GM18873 (cell line): Measurements from ENCODE around the gene ANP32B.
A peak's percentile ranks its signal among the peaks of the same experiment; 100 is the strongest.
"Not testable (repeated sequence)": the region's sequence is repeated elsewhere in the genome, so short reads cannot be mapped to it uniquely, and the experiment has no call there.

Experiments
- ATAC-seq: cut with Tn5 transposase; IDR thresholded peaks from one replicate; pipeline ENCODE4 v1.9.1; 2021; ENCODE audit warnings: mild to moderate bottlenecking, moderate library complexity, moderate number of reproducible peaks; ENCODE audit not compliant: unreplicated experiment, low FRiP score

The ANP32B gene

GRCh38 chr9:97982683-97983588, at the start of gene ANP32B:
Gene ANP32B, plus strand, starts transcription at chr9:97983341. Its CDS starts 215 bp downstream, at chr9:97983556.
- ATAC-seq: peak; percentile 49

DNA sequence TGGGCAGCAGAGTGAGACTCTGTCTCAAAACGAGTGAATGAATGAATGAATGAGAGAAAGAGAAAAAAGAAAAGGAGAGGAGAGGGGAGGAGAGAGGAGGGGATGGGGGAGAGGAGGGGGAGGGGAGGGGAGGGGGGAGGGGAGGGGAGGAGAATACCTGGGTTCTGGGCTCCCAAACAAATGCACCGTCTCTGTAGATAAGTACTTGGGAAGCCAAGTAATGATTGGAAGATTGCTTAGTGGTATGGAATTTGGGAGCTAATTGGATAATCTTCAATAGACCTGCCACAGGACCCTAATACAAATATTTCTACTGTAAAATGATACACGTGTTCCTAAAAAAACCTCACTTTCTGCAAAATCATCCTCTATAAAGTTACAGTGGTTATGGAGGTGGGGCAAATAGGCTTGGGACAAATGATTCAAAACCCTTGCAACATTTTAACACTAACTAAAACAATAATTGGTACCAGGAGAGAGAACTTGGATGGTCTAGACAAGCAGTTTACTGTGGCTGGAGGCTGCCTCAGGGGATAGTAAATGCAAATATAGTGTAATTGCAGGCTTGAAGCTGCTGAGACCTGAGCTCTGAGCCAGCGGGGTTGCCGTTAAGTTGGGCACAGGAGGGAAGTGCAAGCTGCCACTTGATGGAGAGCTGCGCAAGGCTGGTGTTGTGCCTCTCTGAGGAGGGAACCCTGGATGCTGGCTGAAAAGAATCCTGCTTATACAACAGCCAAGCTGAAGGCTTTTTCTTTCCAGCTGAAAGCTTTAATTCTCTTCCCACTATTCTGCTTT, 48.6 kb upstream of the ANP32B start:
- no peak for ATAC-seq

DNA sequence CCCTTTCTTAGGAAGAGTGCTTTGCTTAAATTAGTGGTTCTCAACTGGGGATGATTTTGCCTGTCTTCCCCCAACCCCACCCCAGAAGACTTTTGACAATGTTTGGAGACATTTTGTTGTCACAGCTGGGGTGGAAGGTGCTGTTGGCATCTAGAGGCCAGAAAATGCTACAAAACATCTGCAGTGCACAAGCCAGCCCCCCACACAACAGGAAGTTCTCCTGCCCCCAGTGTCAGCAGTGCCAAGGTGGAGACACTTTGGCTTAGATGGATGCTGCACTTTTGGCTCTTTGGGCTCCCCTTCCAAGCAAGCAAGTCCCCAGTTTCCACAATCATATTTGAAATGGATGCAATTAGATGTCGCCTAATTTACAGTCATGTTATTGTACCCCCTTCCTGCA, 47.9 kb upstream of the ANP32B start:
- ATAC-seq: no peak

- no peak for ATAC-seq
Measured at GRCh38 chr9:97936998-97937397, 46.1 kb upstream of the ANP32B start.

DNA sequence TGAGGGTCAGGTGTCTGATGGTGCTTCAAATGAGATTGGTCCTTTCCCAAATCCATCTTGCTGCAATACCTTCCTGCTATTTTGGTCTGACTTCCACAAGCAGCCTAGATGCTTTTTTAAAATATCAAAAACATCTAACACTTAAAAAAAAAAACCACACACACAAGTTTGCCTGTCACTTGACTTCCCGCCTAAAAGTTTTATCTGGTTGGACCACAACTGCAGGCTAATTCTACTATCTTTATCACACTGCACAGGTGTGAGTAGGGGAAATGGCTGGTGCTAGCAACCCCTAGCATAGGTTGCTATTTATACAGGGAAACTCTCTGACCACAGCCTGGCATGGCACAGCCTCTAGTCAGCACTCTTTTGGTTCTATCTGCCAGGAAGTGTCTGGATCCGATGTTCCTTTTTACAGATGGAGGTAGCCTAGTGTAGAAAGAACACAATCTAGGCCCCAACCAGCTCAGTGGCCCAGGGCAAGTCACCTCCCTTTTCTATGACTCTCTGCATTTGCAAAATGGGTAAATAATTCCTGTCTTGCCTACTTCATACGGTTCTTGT, 45.0 kb upstream of the ANP32B start, which contains the start of gene HEMGN:
HEMGN (minus strand) TSS at position 92 of the 564 bp plus-strand sequence; CDS start at position 56, 36 bp downstream.
- no peak for ATAC-seq

- ATAC-seq: no peak
Measured at GRCh38 chr9:97940233-97940632, 42.9 kb upstream of the ANP32B start.

GRCh38 chr9:97940741-97941140, 42.4 kb upstream of the ANP32B start:
- ATAC-seq: no peak

DNA sequence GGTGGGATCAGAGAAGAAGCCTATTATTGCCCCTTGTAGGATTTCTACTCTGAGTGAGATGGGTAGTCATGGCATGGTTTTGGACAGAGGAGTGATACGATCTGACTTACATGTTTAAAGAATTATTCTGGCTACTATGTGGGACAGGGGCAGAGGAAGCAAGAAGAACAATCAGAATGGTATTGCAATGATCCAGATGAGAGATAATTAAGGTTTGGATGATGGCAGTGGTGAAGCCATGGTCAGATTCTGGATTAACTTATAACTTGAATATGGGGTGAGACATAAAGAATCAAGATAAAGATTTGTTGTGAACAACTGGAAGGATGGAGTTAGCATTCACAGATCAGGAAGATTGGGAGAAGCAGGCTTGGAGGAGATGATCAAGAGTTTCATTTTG, 41.8 kb upstream of the ANP32B start:
- ATAC-seq: no peak

DNA sequence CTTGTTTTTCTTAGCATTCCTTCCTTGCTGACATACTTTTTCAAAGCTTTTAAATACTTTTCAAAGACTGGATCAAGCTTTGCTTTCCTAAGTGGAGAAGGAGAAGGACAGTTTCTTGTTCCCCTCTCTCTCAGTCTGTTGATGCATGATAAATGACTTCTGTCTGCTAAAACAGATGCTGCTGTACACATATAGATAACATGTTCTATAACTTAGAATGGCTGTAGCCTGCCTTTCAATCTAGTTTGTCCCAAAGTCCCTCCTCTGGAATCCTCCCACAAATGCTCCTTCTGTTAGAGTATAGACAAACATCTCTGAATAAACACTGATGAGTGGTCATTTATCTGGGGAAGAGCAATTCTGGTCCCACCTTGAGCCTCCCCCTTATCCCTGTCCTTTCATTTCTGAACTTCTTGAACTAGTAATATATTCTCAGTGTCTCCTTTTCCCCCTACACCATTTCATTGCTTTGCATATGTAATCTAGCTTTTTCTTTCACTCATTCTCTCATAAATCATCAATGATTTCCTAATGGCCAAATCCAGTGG, 39.8 kb upstream of the ANP32B start:
- no peak for ATAC-seq

DNA sequence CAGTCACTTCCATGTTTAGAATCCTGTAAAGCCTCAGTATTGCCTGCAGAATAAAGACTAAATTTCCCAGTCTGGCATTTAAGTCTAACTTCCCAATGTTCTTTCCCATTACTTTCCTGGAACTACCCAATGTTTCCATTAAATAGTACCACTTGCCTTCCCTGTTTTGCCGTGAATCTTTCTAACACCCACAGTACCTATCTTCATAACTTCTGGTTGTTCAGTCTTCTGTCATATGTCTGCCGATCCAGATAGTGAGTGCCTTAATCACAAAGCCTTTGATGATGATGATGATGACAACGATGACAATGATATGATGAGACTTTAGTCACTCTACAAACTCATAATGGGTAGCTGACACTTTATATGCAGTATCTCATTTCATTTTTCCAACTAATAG, 38.5 kb upstream of the ANP32B start:
- ATAC-seq: no peak

DNA sequence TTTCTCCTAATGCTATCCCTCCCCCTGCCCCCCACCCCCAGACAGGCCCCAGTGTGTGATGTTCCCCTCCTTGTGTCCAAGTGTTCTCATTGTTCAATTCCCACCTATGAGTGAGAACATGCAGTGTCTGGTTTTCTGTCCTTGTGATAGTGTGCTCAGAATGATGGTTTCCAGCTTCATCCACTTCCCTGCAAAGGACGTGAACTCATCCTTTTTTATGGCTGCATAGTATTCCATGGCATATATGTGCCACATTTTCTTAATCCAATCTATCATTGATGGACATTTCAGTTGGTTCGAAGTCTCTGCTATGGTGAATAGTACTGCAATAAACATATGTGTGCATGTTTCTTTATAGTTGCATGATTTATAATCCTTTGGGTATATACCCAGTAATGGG, 37.7 kb upstream of the ANP32B start:
- not testable (repeated sequence) for ATAC-seq

GRCh38 chr9:97947094-97947493, 36.0 kb upstream of the ANP32B start:
- ATAC-seq: not testable (repeated sequence)

- ATAC-seq: not testable (repeated sequence)
Measured at GRCh38 chr9:97950873-97951272, 32.3 kb upstream of the ANP32B start.

DNA sequence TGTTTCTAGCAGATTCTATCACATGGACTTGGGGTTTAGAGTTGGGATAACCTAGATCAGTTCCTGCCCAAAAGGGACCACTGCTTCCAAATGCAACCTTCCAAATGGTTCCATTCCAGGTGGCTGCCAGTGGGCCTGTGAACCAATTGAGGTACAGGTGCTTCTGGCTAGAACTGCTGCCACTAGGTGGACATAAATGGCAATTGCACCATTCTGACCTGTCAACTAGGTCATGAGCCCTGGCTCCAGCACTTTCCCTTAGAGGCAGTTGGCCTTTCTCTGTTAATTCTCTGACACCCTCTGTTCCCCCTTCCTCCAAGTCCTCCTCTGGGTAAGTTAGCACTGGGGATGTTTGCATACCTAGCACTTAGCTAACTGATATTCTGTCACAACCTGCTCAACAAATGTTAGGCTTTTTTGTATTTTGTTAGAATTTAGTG, 28.6 kb upstream of the ANP32B start:
- no peak for ATAC-seq

- ATAC-seq: no peak
Measured at GRCh38 chr9:97956331-97956730, 26.8 kb upstream of the ANP32B start.

DNA sequence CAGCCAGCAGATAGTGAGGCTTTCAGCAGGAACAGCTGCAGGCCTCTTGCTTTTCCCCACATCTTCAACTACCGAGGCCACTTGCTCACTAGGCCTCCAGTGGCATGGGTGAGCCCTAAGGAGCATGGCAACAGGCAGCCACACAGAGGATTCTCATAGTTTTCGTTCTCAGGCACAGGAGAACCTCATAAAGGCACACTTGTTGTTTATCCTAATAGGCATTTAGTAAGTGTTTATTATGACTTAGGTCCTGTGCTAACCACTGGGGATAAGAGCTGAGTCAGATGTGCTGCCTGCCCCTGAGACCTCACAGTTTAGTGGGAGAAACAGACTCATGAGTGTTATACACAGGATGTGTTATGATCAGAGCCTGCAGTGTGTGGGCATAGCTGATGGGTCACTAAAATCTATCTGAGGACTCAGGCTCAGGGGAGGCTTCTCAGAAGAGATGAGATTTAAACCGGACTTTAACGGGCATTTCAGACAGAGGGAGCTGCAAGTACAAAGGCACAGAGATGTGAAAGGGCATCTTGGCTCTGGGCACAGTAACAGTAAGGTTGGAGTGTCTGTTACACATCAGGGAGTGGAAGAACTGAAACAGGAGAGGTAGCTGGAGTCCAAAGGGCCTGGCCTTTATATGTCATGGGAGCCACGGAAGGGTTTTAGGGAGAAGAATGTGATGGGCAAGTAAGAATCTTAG, 24.2 kb upstream of the ANP32B start:
- no peak for ATAC-seq

DNA sequence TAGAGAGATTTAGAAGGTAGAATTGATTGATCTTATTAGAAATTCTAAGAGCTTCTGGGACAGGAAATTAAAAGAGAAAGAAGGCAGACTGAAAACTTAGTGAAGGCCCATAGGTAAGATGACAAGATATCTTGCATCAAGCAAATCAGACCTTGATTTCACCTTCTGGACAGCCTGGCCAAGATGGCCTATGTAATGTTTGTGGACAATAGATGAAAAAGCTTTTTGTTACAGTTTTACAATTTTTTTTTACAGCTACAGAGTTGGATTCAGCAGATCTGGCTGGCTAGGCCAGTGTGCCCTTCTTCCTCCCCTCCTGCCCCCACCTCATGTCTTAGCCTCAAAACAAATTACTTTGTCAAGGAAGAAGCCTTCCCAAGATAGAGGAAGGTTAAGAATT, 23.6 kb upstream of the ANP32B start:
- no peak for ATAC-seq

DNA sequence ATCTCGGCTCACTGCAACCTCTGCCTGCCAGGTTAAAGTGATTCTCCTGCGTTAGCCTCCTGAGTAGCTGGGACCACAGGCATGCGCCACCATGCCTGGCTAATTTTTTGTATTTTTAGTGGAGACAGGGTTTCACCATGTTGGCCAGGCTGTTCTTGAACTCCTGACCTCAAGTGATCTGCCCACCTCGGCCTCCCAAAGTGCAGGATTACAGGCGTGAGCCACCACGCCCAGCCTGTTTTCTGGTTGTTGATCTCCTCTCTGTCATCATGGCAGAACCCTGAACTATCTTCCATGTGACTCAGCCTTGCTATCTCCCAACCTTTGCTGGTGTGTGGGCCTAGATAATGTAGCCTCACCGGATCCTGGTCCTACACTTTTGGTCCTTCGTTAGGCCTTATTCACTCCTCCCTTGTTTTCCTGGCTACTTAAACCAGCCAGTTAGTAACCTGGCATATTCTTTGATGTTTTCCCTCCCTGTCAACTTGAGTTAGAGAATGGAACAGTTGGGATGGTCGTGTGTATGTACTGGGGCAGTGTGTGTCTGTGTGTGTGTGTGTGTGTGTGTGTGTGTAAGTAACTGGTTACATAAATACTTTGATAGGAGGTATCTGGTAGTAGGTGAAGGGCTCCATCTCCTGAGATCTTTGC, 22.3 kb upstream of the ANP32B start:
- ATAC-seq: not testable (repeated sequence)

GRCh38 chr9:97961361-97961760, 21.8 kb upstream of the ANP32B start:
- no peak for ATAC-seq

DNA sequence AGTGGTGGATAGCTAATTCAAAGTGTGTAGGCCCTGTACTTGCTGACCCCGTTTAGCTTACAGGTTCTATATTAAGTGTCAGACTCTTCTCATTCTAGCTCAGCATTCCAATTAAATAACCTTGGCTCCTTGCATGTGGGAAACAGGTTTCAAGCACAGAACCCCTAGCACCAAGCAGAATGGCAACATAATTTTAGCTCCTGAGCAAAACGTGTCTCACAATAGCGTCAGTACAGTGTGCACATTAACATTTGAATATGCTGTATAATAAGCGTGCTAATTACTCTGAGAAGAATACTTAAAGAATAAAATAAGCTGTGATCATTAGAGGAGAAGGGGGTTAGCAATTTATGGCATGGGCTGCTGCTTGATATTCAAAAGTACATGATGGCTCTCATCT, 21.0 kb upstream of the ANP32B start:
- no peak for ATAC-seq
